GM23338 (cell line): ENCODE measurements around the gene CXCL8. TPM values are rescaled to one million over a fixed set of nuclear protein-coding genes. Genes with fewer than 3 reads are reported as not detected.

Experiments used
- ATAC-seq: fragments of 200-7000 bp; cut with Tn5 transposase; 3 replicates; pipeline ENCODE4 v1.9.1; 2020
- DNase-seq: peaks from one replicate; pipeline ENCODE4 v3.0.0-alpha.2; 2015; ENCODE audit warnings: low spot score
- H2AFZ ChIP-seq: fragments of 200-600 bp; sonication (generic); 2 replicates; pipeline ENCODE4 v1.8.0; 2016; ENCODE audit warnings: antibody characterized with exemption, mild to moderate bottlenecking, moderate library complexity
- H3F3A ChIP-seq: fragments of 200-600 bp; sonication (generic); replicated peaks from 2 replicates; pipeline ENCODE4 v1.8.0; 2017; ENCODE audit warnings: antibody characterized with exemption, mixed run types, low read depth
- H3K27ac ChIP-seq: fragments of 200-600 bp; sonication (generic); 2 replicates; pipeline ENCODE4 v1.6.1; 2016; ENCODE audit warnings: low read depth
- H3K27me3 ChIP-seq: fragments of 200-600 bp; sonication (generic); 2 replicates; pipeline ENCODE4 v1.8.0; 2016; ENCODE audit warnings: mild to moderate bottlenecking, mixed run types, moderate library complexity; ENCODE audit not compliant: insufficient read depth
- H3K36me3 ChIP-seq: fragments of 200-600 bp; sonication (generic); 2 replicates; pipeline ENCODE4 v1.8.0; 2016; ENCODE audit warnings: mild to moderate bottlenecking; ENCODE audit not compliant: insufficient read depth
- H3K4me1 ChIP-seq: fragments of 200-600 bp; sonication (generic); 2 replicates; pipeline ENCODE4 v1.8.0; 2016; ENCODE audit warnings: mild to moderate bottlenecking, moderate library complexity; ENCODE audit not compliant: insufficient read depth
- H3K4me2 ChIP-seq: fragments of 200-600 bp; sonication (generic); 2 replicates; pipeline ENCODE4 v1.7.1; 2017; ENCODE audit warnings: mixed run types
- H3K4me3 ChIP-seq: fragments of 200-600 bp; sonication (generic); 2 replicates; pipeline ENCODE4 v1.6.1; 2016; ENCODE audit warnings: mixed run types
- H3K79me2 ChIP-seq: fragments of 200-600 bp; sonication (generic); replicated peaks from 2 replicates; pipeline ENCODE4 v1.8.0; 2017; ENCODE audit warnings: mild to moderate bottlenecking; ENCODE audit not compliant: insufficient read depth
- H3K9me2 ChIP-seq: fragments of 200-600 bp; sonication (generic); 2 replicates; pipeline ENCODE4 v1.8.0; 2017; ENCODE audit not compliant: insufficient read depth
- H4K20me1 ChIP-seq: fragments of 200-600 bp; sonication (generic); replicated peaks from 2 replicates; pipeline ENCODE4 v1.8.0; 2017; ENCODE audit warnings: mild to moderate bottlenecking; ENCODE audit not compliant: insufficient read depth
- H3K27ac Mint-ChIP-seq: 2 replicates; pipeline ENCODE4 v1.8.0; 2020; ENCODE audit warnings: inconsistent platforms, mild to moderate bottlenecking, moderate library complexity, mixed read lengths
- H3K27me3 Mint-ChIP-seq: 3 replicates; pipeline ENCODE4 v1.8.0; 2022; ENCODE audit warnings: low read depth, mild to moderate bottlenecking, moderate library complexity, mixed read lengths, inconsistent platforms; ENCODE audit not compliant: insufficient read depth, poor library complexity
- H3K36me3 Mint-ChIP-seq: 3 replicates; pipeline ENCODE4 v1.8.0; 2021; ENCODE audit warnings: low read depth, mild to moderate bottlenecking, inconsistent platforms, moderate library complexity, mixed read lengths
- H3K4me1 Mint-ChIP-seq: 3 replicates; pipeline ENCODE4 v1.8.0; 2020; ENCODE audit warnings: mild to moderate bottlenecking, inconsistent platforms, mixed read lengths
- H3K4me3 Mint-ChIP-seq: 3 replicates; pipeline ENCODE4 v1.8.0; 2021; ENCODE audit warnings: moderate library complexity, mild to moderate bottlenecking, inconsistent platforms, mixed read lengths
- H3K9me3 Mint-ChIP-seq: 3 replicates; pipeline ENCODE4 v1.8.0; 2020; ENCODE audit warnings: moderate library complexity, mild to moderate bottlenecking, inconsistent platforms, mixed read lengths
- EZH2 ChIP-seq: fragments of 200-600 bp; sonication (generic); IDR thresholded peaks from one replicate; pipeline ENCODE4 v1.8.0; 2017; ENCODE audit warnings: antibody characterized with exemption, mild to moderate bottlenecking, low read depth; ENCODE audit not compliant: unreplicated experiment
- EZH2phosphoT487 ChIP-seq: fragments of 200-600 bp; sonication (generic); IDR thresholded peaks from one replicate; pipeline ENCODE4 v1.8.1; 2018; ENCODE audit warnings: antibody characterized with exemption; ENCODE audit not compliant: unreplicated experiment
- JUNB ChIP-seq: IDR thresholded peaks from one replicate; pipeline ENCODE4 v1.6.1; 2016; ENCODE audit warnings: antibody characterized with exemption; ENCODE audit not compliant: unreplicated experiment
- NANOG ChIP-seq: IDR thresholded peaks from 2 replicates; pipeline ENCODE4 v1.6.1; 2016; ENCODE audit warnings: antibody characterized with exemption, borderline replicate concordance
- POLR2AphosphoS5 ChIP-seq: IDR thresholded peaks from 2 replicates; pipeline ENCODE4 v1.6.1; 2016; ENCODE audit warnings: antibody characterized with exemption, low read depth
- STAT1 ChIP-seq: IDR thresholded peaks from one replicate; pipeline ENCODE4 v1.6.1; 2016; ENCODE audit warnings: antibody characterized with exemption; ENCODE audit not compliant: unreplicated experiment
- ZNF114 ChIP-seq: fragments of 250-450 bp; sonication (Bioruptor Pico); IDR thresholded peaks from 2 replicates; pipeline ENCODE4 v1.5.0; 2020; ENCODE audit warnings: mild to moderate bottlenecking, moderate library complexity
- ZNF331 ChIP-seq: fragments of 250-450 bp; sonication (Bioruptor Pico); IDR thresholded peaks from 2 replicates; pipeline ENCODE4 v1.5.0; 2020; ENCODE audit warnings: low read depth, mild to moderate bottlenecking, moderate library complexity
- polyA plus RNA-seq: library from polyadenylated mRNA; unstranded; fragments of >200 nt; fragmentation: Nextera tagmentation; extraction: Ambion mirVana; gene quantifications from 2 replicates; pipeline ENCODE4 v1.2.1, GENCODE V29; 2016
- total RNA-seq: library from RNA; depleted of rRNA; stranded (reverse); fragments of >200 nt; shearing (Covaris generic); gene quantifications from 2 replicates; pipeline ENCODE4 v1.2.3, GENCODE V29; 2014
- TF ChIP-seq, protein P1 (sequence below): IDR thresholded peaks from one replicate; pipeline ENCODE4 v1.6.1; 2018; ENCODE audit warnings: antibody characterized with exemption; ENCODE audit not compliant: unreplicated experiment
- TF ChIP-seq, protein P2 (sequence below): fragments of 250-450 bp; sonication (Bioruptor Pico); IDR thresholded peaks from 2 replicates; pipeline ENCODE4 v1.5.0; 2020; ENCODE audit warnings: mild to moderate bottlenecking, moderate library complexity
- TF ChIP-seq, protein P3 (sequence below): IDR thresholded peaks from 2 replicates; pipeline ENCODE4 v1.6.1; 2016; ENCODE audit warnings: antibody characterized with exemption

Gene CXCL8
- total and polyA plus RNA-seq, 2 experiments from 2014 or later, result 0.11 TPM; not detected in 1

DNA sequence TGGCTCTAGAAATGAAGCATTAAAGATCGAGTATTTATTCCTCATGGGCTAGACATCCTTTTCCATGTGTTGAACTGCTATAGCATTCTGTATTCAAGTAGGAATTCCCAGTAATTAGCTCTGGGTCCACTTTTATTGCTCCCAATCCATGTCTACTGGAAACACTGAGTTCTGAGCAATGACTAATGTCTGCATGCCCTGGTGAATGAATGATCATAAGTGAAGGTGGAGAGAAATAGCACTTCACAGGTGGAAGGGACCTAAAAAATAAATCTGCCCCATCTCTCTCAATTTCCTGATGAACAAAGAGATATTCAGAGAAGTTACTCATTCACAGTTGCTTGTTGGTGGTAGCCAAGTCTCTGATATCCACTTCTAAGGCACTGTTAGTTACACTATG, 34.6 kb upstream of the CXCL8 start:
- Histone ChIP-seq H3K36me3 (no peaks in the 10 kb centered on the region), H4K20me1 (no peaks in the 10 kb centered on the region), H3K27ac (peak overlapping the region; percentile 83), H3K4me1 (peaks cover 24% of the 10 kb centered on the region), H3F3A (no peaks in the 10 kb centered on the region), H3K79me2 (no peaks in the 10 kb centered on the region), H2AFZ (no peak overlapping the region), H3K4me3 (no peak overlapping the region), H3K27me3 (no peaks in the 10 kb centered on the region), H3K9me2 (peaks cover 23% of the 10 kb centered on the region), H3K4me2 (no peak overlapping the region; the same call in 1 of the 2 replicates)
- no peak for ATAC-seq
- Mint-ChIP-seq H3K27me3 (no peaks in the 10 kb centered on the region), H3K9me3 (no peaks in the 10 kb centered on the region), H3K27ac (peak overlapping the region; percentile 83), H3K4me1 (peaks cover 34% of the 10 kb centered on the region), H3K36me3 (no peaks in the 10 kb centered on the region), H3K4me3 (no peak overlapping the region)
- DNase-seq, result no peak
- no peak for TF ChIP-seq POLR2AphosphoS5
- TF ChIP-seq EZH2phosphoT487, result no peak
- no peak for TF ChIP-seq NANOG
- no peak for TF ChIP-seq ZNF114
- TF ChIP-seq ZNF331 (CRISPR knock-in tag), result no peak
- no peak for TF ChIP-seq EZH2
- TF ChIP-seq JUNB, result no peak
- TF ChIP-seq, protein P1, sequence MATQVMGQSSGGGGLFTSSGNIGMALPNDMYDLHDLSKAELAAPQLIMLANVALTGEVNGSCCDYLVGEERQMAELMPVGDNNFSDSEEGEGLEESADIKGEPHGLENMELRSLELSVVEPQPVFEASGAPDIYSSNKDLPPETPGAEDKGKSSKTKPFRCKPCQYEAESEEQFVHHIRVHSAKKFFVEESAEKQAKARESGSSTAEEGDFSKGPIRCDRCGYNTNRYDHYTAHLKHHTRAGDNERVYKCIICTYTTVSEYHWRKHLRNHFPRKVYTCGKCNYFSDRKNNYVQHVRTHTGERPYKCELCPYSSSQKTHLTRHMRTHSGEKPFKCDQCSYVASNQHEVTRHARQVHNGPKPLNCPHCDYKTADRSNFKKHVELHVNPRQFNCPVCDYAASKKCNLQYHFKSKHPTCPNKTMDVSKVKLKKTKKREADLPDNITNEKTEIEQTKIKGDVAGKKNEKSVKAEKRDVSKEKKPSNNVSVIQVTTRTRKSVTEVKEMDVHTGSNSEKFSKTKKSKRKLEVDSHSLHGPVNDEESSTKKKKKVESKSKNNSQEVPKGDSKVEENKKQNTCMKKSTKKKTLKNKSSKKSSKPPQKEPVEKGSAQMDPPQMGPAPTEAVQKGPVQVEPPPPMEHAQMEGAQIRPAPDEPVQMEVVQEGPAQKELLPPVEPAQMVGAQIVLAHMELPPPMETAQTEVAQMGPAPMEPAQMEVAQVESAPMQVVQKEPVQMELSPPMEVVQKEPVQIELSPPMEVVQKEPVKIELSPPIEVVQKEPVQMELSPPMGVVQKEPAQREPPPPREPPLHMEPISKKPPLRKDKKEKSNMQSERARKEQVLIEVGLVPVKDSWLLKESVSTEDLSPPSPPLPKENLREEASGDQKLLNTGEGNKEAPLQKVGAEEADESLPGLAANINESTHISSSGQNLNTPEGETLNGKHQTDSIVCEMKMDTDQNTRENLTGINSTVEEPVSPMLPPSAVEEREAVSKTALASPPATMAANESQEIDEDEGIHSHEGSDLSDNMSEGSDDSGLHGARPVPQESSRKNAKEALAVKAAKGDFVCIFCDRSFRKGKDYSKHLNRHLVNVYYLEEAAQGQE, result no peak
- TF ChIP-seq, protein P2, sequence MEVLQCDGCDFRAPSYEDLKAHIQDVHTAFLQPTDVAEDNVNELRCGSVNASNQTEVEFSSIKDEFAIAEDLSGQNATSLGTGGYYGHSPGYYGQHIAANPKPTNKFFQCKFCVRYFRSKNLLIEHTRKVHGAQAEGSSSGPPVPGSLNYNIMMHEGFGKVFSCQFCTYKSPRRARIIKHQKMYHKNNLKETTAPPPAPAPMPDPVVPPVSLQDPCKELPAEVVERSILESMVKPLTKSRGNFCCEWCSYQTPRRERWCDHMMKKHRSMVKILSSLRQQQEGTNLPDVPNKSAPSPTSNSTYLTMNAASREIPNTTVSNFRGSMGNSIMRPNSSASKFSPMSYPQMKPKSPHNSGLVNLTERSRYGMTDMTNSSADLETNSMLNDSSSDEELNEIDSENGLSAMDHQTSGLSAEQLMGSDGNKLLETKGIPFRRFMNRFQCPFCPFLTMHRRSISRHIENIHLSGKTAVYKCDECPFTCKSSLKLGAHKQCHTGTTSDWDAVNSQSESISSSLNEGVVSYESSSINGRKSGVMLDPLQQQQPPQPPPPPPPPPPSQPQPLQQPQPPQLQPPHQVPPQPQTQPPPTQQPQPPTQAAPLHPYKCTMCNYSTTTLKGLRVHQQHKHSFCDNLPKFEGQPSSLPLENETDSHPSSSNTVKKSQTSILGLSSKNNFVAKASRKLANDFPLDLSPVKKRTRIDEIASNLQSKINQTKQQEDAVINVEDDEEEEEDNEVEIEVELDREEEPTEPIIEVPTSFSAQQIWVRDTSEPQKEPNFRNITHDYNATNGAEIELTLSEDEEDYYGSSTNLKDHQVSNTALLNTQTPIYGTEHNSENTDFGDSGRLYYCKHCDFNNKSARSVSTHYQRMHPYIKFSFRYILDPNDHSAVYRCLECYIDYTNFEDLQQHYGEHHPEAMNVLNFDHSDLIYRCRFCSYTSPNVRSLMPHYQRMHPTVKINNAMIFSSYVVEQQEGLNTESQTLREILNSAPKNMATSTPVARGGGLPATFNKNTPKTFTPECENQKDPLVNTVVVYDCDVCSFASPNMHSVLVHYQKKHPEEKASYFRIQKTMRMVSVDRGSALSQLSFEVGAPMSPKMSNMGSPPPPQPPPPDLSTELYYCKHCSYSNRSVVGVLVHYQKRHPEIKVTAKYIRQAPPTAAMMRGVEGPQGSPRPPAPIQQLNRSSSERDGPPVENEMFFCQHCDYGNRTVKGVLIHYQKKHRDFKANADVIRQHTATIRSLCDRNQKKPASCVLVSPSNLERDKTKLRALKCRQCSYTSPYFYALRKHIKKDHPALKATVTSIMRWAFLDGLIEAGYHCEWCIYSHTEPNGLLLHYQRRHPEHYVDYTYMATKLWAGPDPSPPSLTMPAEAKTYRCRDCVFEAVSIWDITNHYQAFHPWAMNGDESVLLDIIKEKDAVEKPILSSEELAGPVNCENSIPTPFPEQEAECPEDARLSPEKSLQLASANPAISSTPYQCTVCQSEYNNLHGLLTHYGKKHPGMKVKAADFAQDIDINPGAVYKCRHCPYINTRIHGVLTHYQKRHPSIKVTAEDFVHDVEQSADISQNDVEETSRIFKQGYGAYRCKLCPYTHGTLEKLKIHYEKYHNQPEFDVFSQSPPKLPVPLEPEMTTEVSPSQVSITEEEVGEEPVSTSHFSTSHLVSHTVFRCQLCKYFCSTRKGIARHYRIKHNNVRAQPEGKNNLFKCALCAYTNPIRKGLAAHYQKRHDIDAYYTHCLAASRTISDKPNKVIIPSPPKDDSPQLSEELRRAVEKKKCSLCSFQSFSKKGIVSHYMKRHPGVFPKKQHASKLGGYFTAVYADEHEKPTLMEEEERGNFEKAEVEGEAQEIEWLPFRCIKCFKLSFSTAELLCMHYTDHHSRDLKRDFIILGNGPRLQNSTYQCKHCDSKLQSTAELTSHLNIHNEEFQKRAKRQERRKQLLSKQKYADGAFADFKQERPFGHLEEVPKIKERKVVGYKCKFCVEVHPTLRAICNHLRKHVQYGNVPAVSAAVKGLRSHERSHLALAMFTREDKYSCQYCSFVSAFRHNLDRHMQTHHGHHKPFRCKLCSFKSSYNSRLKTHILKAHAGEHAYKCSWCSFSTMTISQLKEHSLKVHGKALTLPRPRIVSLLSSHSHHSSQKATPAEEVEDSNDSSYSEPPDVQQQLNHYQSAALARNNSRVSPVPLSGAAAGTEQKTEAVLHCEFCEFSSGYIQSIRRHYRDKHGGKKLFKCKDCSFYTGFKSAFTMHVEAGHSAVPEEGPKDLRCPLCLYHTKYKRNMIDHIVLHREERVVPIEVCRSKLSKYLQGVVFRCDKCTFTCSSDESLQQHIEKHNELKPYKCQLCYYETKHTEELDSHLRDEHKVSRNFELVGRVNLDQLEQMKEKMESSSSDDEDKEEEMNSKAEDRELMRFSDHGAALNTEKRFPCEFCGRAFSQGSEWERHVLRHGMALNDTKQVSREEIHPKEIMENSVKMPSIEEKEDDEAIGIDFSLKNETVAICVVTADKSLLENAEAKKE (CRISPR knock-in tag), result no peak
- TF ChIP-seq STAT1, result no peak
- TF ChIP-seq, protein P3, sequence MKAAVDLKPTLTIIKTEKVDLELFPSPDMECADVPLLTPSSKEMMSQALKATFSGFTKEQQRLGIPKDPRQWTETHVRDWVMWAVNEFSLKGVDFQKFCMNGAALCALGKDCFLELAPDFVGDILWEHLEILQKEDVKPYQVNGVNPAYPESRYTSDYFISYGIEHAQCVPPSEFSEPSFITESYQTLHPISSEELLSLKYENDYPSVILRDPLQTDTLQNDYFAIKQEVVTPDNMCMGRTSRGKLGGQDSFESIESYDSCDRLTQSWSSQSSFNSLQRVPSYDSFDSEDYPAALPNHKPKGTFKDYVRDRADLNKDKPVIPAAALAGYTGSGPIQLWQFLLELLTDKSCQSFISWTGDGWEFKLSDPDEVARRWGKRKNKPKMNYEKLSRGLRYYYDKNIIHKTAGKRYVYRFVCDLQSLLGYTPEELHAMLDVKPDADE, result no peak
